GM18861 (cell line): ENCODE results near the gene CTIF.

Experiments
- ATAC-seq: cut with Tn5 transposase; IDR thresholded peaks from one replicate; pipeline ENCODE4 v1.9.1; 2021; ENCODE audit not compliant: unreplicated experiment

Gene CTIF

GRCh38 chr18:48675912-48676311, 137.1 kb downstream of the CTIF start:
- ATAC-seq = no peak

DNA sequence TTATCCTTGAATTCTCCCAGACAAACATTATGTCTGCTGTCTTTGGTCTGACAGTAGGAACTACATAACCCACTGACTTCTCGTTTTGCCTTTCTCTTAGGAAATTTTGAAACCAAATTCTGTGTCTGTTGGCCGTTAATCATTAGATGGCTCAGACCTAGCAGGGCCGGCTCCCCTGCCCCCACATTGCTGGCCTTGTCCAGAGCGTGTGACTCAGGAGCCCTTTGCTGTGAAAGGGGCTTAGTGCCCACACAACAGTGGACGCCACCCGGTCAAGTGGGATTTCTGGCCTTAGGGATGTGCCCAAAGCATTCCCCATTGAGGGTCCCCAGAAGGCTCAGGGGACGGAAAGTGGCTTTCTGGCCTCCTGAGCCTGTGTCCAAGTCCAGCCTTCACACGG, 137.5 kb downstream of the CTIF start:
- no peak for ATAC-seq

DNA sequence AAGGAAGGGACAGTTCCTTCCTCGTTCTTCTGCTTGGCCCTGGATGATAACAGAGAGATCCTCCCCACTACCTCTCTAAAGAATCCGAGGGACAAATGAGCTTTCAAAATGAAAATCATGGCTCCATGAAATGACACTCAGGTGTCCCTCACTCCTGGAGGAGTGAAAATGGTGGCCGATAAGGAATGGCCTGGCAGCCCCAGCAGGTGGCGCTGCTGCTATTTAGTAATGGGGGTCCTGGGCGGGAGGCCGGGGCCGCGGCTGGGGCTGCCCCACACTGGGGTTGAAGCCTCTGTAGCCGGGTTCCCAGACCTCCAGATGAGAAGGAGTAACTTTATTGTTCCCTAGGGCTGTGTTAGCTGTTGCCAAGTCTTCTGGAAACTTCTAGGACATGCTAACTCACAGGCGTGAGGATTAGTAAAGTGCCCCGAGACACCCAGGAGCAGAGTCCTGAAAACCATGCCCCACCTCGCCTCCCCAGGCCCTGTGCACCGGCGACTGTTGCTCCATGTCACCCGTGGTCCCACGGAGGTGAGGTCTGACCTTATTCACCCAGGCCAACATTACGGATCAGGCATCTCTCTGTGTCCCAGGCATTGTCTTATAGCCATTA, 138.0 kb downstream of the CTIF start:
- peak; percentile 42 for ATAC-seq

GRCh38 chr18:48678237-48679115, 139.6 kb downstream of the CTIF start:
- no peak for ATAC-seq

DNA sequence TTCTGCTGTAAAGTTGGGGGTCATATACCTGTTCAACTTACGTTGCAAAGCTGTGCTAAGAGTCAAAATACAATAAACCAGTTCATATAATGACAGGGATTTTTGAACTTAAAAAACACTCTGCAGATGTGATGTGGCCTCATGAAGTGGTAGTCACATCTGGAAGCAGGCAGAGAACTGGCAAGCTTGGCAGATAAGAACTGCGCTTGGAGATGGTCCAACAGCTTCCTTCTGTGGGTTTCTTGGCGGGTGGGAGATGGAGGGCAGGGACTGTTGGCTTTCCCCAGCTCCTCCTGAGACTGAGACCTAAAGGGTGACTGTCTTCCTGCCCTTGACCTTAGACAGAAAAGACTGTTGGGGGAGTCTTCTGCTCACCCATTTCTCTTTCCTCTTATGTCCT, 140.4 kb downstream of the CTIF start:
- no peak for ATAC-seq

- no peak for ATAC-seq
These were observed 141.8 kb downstream of the CTIF start for GRCh38 chr18:48680339-48681250.

- no peak for ATAC-seq
These were observed 143.9 kb downstream of the CTIF start for GRCh38 chr18:48682768-48683167.

DNA sequence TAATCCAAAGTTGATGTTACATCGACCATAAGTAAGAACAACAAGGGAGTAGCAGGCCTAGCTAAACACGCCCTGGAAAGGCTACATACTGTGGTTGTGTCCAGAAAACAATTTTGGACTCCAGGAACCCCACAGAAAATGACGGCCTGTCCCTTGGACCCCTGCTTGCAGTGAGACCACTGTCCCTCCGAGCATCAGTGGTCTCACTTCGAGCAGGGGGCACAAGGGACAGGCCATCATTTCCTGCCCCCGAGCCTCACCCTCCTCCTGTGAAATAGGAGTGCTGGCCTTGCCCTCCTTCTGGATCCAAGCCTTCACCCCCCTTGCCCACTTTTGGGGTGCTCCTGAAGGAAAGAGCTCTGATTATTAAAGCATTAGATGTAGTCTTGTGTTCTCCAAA, 144.4 kb downstream of the CTIF start:
- ATAC-seq = no peak

DNA sequence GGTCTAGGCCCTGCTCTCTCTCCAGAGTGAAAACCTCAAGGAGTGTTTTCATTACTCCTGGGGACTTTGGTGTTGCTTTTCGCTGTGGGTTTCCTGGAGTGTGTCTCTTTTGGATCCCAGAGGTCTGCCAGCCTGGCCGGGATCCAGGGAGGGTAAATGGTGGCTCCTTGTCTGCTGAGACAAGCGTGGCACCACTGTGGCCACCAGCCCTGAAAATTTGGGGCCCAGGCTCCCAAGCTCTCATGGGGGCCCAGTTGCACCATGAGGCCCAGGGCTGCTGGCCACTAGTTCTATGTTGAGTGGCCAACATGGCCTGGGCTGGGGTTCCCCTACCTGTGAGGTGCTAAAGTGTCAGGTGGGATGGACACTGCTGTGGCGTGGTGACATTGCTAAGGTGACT, 144.8 kb downstream of the CTIF start:
- ATAC-seq = no peak

DNA sequence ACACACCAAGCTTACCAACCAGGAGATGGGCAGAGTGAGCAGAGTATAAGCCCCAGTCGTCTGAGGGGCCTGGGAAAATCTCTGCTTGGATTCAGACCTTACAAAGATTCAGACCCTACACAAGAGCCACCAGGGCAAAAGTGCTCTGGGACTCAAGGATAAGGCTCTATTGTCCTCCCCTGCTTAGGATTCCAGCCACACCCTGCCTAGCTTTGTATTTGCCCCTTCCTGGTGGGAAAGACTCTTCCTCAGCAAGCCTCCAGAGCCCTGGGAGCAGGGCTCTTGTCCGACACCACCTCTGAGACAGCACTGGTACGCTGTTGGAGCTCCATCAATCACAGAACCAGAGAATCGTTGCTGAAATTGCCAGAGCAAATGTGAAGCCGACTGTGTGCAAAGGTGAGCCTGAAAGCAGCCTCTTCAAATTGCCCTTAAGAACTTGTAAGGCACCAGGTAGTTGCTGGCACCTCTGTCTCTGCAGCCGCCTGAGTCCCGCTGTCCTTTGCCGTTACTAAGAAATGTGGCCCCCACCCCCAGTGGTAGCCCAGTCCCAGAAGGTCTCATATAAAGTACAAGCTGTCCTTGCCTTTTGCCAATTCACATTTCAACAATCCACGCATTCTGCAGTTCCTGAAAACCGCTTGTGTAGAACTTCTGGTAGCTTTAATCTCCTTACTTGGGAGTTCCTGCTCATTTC, 148.7 kb downstream of the CTIF start:
- no peak for ATAC-seq

- ATAC-seq = no peak
These were observed 150.1 kb downstream of the CTIF start for GRCh38 chr18:48688961-48689360.

DNA sequence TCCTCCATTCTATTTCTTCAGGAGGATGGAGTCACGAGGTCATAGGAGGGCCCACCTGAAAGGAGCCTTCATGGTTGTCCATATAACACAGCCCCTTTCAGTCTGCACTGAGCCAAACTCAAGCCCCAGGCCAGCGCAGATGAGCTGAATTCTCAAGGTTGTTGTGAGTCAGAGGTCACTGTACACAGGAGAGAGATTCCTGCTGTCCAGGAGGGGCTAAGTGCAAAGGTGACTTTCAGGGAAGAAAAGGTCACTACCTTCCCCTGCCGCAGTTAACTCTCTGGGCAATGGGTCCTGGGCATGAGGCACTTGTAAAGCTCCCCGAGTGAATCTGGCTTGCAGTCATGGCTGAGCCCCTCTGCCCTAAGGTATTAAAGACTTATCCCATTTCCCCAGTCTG, 150.7 kb downstream of the CTIF start:
- ATAC-seq = no peak

DNA sequence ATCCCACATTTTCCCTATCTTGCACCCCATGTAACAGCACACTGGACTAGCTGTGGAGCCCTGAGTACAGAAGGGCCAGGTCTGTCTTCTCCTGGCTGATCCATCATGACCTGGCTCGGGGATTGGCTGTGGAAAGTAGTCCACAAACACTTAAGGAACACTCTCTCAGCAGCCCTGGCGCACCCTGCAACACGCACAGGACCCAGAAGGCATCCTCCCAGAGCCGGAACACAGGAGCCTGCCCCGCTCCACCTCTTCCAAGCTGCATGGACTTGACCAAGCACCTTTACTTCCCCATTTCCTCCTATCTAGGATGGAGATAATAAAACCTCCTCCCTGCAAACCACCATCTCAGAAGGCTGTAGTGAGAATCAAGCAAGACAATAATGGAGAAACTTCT, 151.7 kb downstream of the CTIF start:
- no peak for ATAC-seq

- ATAC-seq = no peak
These were observed 154.2 kb downstream of the CTIF start for GRCh38 chr18:48693006-48693405.

DNA sequence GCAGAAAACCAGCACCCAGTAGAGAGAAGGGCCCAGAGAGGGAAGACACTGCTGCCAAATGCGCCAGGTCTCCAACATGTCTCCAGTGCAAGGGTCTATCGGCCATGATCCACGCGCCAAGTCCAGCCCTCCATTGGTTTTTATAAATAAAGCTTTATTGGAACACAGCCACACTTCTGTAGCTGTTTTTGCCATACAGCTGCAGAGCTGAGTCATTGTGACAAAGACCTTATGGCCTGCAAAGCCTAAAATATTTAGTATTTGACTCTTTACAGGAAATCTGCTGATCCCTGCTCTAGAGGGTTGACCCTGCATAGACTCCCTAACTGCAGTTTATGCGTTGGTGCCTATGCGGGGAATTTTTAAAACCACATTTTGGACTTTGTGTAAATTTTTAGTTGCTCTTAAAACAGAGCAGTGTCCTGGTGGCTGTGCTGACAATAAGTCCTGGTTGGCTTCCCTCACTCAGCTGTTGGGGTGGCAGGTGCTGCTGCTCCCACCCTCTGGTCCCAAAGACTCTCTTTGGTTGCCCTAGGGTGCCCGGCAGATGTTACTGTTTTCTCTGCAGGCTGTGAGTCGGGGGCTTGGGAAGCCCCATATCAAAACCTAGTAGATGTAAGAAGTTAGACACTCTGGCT, 154.9 kb downstream of the CTIF start:
- no peak for ATAC-seq

GRCh38 chr18:48694295-48694694, 155.5 kb downstream of the CTIF start:
- no peak for ATAC-seq

- ATAC-seq = no peak
These were observed 156.8 kb downstream of the CTIF start for GRCh38 chr18:48695671-48696070.

DNA sequence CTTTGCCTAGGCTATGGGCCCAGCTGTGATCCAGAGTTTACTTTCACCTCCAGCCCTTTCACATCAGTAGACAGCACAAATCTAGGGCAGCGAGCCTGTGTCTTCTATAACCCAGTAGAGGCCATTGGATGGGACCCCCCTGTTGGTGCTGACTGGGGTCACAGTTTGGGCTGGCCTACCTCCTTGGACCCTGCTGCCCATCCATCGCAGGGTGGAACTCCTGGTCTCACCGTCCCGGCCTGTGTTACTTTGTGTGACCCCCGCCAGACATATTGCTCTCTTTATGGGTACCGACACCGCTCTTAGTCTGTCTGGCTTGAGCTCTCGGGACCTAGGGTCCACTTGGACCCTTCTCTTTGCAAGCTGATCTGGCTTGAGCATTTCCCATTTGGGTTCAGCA, 157.4 kb downstream of the CTIF start:
- ATAC-seq = no peak

- no peak for ATAC-seq
These were observed 158.6 kb downstream of the CTIF start for GRCh38 chr18:48697441-48697840.

- peak; percentile 66 for ATAC-seq
These were observed 159.9 kb downstream of the CTIF start for GRCh38 chr18:48698707-48699106.
